ENCODE measurements around the gene ANKFY1.
"Not testable (repeated sequence)": the region's sequence is repeated elsewhere in the genome, so short reads cannot be mapped to it uniquely, and the experiment has no call there.

ANKFY1 gene

DNA sequence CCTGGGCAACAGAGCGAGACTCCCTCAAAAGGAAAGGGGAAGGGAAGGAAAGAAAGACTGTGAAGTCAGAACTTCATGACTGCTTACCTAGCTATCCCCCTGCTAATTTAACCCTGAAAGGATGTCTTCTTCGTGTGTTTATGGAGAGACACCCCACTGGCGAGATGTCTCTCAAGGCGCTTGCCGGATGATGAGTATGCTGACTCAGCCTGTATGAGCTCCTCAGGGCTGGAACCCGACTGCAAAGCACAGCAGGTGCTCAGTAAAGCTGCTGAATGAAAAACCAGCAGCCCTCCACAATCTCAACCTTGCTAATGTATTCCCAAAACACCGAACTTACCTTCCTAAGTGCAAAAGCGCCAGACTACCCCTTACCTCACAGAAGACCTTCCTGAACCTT is 2.3 kb downstream of the ANKFY1 start:
- no peak overlapping the region for H3K4me3 ChIP-seq (ENCODE audit: low read depth, low read length)
- DNase-seq (ENCODE audit: low read depth), result peak; percentile 30
- TF ChIP-seq, protein P1, sequence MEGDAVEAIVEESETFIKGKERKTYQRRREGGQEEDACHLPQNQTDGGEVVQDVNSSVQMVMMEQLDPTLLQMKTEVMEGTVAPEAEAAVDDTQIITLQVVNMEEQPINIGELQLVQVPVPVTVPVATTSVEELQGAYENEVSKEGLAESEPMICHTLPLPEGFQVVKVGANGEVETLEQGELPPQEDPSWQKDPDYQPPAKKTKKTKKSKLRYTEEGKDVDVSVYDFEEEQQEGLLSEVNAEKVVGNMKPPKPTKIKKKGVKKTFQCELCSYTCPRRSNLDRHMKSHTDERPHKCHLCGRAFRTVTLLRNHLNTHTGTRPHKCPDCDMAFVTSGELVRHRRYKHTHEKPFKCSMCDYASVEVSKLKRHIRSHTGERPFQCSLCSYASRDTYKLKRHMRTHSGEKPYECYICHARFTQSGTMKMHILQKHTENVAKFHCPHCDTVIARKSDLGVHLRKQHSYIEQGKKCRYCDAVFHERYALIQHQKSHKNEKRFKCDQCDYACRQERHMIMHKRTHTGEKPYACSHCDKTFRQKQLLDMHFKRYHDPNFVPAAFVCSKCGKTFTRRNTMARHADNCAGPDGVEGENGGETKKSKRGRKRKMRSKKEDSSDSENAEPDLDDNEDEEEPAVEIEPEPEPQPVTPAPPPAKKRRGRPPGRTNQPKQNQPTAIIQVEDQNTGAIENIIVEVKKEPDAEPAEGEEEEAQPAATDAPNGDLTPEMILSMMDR (conservative IDR thresholded peaks at IDR 0.05; ENCODE audit: low read depth, low read length), result no peak

DNA sequence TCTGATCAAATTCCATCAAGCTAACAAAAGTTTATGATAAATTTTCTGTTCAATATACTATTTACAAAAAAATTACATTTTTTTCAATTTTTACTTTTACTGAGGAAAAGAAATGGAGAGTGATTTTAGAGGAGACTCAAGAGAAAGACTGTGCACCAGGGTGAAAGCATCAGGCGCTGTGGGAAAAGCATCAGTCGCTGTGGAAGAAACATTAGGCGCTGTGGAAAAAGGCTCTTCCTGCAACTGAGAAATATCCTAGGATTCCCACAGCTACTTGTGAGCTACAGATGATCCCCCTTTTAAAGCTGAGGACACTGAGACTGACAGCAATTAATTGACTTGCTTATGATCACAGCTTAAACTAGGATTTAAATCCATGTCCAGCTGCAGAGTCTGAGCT is 4.9 kb downstream of the ANKFY1 start:
- H3K4me3 ChIP-seq (ENCODE audit: low read depth, low read length), result no peak overlapping the region
- DNase-seq (ENCODE audit: low read depth), result no peak
- TF ChIP-seq, protein P1 (conservative IDR thresholded peaks at IDR 0.05; ENCODE audit: low read depth, low read length), result no peak

DNA sequence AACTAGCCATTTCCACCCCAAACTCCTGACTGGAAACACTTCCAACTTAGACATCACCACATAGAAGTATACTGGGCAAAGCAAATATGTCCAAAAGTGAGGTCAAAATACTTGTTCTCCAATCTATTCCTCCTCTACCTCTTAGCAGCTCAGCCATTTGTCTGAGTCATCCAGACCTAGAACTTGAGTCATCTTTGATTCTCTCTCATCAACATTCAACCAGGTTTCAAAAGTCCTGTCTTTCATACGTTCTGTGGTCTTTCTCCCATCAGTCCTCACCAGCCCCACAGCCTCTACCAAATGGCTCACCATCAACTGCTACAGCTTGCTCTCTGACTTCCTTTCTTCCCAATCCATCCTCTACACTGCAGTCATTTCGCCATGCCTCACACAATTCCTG is 6.8 kb downstream of the ANKFY1 start:
- DNase-seq (ENCODE audit: low read depth), result peak; percentile 19
- no peak overlapping the region for H3K4me3 ChIP-seq (ENCODE audit: low read depth, low read length)
- TF ChIP-seq, protein P1 (conservative IDR thresholded peaks at IDR 0.05; ENCODE audit: low read depth, low read length), result no peak

DNA sequence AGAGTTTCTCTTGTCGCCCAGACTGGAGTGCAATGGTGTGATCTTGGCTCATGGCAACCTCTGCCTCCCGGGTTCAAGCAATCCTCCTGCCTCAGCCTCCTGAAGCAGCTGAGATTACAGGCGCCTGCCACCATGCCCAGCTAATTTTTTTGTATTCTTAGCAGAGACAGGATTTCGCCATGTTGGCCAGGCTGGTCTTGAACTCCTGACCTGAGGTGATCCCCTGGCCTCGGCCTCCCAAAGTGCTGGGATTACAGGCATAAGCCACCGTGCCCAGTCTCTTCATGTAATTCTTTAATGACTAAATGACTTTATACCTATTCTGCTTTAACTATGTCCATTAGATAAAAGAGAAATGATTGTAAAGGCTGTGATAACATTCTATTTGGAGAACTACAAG is 8.5 kb downstream of the ANKFY1 start:
- DNase-seq (ENCODE audit: low read depth); H3K4me3 ChIP-seq (ENCODE audit: low read depth, low read length): not testable (repeated sequence)

DNA sequence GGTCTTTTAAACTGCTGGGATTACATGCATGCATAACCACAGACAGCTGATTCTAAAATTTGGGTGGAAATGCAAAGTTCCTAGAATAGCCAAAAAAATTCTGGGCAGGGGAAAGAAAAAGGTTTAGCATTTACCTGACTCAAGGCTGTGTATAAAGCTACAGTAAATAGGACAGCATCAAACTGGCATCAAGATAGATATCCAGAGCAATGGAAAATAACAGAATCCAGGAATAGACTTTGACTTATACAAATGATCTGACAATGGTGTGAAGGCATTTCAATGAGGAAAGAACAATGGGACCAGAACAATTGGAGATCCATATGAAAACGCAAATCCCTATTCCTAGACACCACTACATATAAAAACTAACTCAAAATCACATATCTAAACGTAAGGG is 12.9 kb downstream of the ANKFY1 start:
- no peak overlapping the region for H3K4me3 ChIP-seq (ENCODE audit: low read depth, low read length)
- no peak for DNase-seq (ENCODE audit: low read depth)
- TF ChIP-seq, protein P1 (conservative IDR thresholded peaks at IDR 0.05; ENCODE audit: low read depth, low read length), result no peak

DNA sequence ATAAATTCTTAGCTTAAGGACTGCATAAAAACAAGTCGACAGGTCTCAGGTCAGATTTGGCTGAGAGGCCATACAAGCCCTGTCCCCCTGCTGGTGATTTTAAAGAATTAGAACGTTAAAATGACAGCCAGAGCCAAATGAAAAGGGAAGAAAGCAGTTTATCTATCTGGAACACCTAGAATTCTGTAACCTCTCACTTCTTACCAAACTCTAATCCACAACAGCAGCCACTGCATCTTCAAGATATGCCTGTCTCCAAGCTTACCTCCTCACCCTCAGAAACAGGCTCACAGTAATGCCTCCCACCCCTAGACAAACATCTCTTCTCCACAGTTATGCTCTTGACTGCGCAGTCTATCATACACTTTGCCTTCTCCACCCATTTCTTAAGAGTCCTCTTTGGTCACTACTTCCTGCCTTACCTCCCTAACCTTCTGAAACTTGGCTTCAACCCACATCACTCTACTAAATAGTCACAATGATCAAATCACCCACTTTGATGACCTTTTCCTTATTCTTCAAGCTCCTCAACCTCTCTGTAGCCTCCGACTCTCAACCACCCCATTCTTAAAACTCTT is 14.2 kb downstream of the ANKFY1 start:
- no peak overlapping the region for H3K4me3 ChIP-seq (ENCODE audit: low read depth, low read length)
- DNase-seq (ENCODE audit: low read depth), result peak; percentile 70
- TF ChIP-seq, protein P1 (conservative IDR thresholded peaks at IDR 0.05; ENCODE audit: low read depth, low read length), result peak; percentile 73

DNA sequence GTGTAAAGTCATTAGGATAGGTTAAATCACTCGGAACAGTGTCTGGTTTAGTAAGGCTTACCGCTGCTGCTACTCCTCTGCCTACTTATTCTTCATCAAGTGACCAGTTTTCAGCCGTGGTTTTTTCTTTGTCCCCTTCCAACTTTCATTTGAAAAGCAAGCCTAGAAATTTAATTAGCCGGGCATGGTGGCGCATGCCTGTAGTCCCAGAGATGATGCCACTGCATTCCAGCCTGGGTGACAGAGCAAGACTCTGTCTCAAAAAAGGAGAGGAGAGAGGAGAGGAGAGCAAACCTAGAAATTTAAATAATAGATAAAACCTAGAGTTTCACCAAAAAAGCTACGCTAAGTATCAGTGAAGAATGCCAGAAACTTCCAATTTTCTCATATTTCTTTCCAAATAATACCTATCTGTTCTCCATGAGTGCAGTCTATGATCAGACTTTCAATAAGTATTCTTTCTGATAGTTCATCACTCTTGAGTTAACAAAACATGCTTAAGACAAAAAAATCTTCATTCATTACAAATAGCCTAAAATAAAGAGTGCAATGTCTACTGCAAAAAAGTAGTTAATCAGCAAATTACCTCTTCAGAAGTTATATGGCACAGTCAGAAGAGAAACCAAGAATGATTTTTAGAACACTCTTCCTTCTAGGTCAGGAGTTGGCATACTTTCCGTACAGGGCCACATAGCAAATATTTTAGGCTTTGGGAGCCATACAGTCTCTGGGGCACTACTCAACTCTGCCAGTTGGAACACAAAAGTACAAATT is 15.1 kb downstream of the ANKFY1 start:
- TF ChIP-seq, protein P1 (conservative IDR thresholded peaks at IDR 0.05; ENCODE audit: low read depth, low read length), result no peak
- DNase-seq (ENCODE audit: low read depth), result no peak
- H3K4me3 ChIP-seq (ENCODE audit: low read depth, low read length), result no peak overlapping the region
